Tibial nerve (tissue), 4 donors: ENCODE measurements around the gene RPS4Y1.

Source experiments
- EP300 ChIP-seq, 2 donors: sonication (generic); formaldehyde crosslinking; IDR thresholded peaks; one replicate each; pipeline ENCODE4 v1.6.1; 2017; ENCODE audit warnings: antibody characterized with exemption in 2 of 2, mild to moderate bottlenecking in 1 of 2
- POLR2A ChIP-seq, 2 donors: fragments of 450-650 bp; IDR thresholded peaks; one replicate each; pipeline ENCODE4 v1.6.1; 2017; ENCODE audit warnings: antibody characterized with exemption in 2 of 2, mild to moderate bottlenecking in 2 of 2, moderate library complexity in 2 of 2
- TF ChIP-seq, protein P1 (sequence below), 5 experiments: fragments of 200-600 bp in 3 of 5; fragments of 450-650 bp in 2 of 5; sonication (generic) in 3 of 5; IDR thresholded peaks; one replicate each; pipeline ENCODE4 v1.5.1; 2016 to 2019; ENCODE audit warnings: antibody characterized with exemption in 5 of 5, mild to moderate bottlenecking in 3 of 5, moderate library complexity in 2 of 5

DNA sequence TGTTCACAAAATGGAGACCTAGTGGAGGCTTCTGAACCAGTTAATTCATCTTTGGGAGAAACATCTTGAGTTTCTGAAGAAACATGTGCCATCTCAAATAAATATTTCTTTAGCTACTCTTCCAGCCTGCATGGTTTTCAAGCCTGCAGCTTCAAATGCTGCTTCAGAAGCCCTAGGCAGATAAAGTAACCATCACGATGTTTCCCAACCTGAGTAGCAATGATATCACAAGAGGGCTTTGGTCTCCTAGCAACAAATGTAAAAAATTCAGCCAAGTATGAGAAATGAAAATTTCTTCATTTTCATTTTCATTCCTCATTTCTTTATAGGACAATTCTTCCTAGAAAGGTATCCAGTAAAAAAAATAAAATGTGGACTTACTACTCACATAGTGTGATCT lies 42.2 kb downstream of the RPS4Y1 start:
- TF ChIP-seq, protein P1, sequence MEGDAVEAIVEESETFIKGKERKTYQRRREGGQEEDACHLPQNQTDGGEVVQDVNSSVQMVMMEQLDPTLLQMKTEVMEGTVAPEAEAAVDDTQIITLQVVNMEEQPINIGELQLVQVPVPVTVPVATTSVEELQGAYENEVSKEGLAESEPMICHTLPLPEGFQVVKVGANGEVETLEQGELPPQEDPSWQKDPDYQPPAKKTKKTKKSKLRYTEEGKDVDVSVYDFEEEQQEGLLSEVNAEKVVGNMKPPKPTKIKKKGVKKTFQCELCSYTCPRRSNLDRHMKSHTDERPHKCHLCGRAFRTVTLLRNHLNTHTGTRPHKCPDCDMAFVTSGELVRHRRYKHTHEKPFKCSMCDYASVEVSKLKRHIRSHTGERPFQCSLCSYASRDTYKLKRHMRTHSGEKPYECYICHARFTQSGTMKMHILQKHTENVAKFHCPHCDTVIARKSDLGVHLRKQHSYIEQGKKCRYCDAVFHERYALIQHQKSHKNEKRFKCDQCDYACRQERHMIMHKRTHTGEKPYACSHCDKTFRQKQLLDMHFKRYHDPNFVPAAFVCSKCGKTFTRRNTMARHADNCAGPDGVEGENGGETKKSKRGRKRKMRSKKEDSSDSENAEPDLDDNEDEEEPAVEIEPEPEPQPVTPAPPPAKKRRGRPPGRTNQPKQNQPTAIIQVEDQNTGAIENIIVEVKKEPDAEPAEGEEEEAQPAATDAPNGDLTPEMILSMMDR (IDR thresholded peaks at IDR 0.05) = no peak
- TF ChIP-seq POLR2A (IDR thresholded peaks at IDR 0.05) (no peak), EP300 (IDR thresholded peaks at IDR 0.05) (no peak)
